ENCODE data around the gene AOC2. TPM values are rescaled to one million over a fixed set of nuclear protein-coding genes. Genes with fewer than 3 reads are reported as not detected.
"Not testable (repeated sequence)": the region's sequence is repeated elsewhere in the genome, so short reads cannot be mapped to it uniquely, and the experiment has no call there.

The AOC2 gene
- total RNA-seq, 1 donor from 2014 or later = 2.7 TPM

DNA sequence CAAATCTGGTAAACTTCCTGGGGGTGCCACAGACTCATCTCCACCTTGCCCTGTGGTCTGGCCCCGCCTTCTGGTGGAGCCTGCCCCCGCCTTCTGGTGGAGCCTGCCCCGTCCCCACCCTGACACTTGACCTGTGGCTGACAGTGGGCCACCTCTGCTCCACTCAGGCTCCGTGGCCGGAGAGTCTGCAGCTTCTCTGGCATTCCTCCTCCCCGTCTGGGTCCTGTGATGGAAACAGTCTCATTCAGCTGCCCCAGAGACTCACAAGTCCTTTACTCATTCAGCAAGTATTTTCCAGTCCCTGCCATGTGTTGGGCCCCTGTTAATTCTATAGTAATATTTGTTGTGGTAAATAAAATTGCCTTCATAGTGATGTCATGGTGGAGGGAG is 35.2 kb downstream of the AOC2 start:
- intact Hi-C loops (cut with micrococcal nuclease) = no loop called here

DNA sequence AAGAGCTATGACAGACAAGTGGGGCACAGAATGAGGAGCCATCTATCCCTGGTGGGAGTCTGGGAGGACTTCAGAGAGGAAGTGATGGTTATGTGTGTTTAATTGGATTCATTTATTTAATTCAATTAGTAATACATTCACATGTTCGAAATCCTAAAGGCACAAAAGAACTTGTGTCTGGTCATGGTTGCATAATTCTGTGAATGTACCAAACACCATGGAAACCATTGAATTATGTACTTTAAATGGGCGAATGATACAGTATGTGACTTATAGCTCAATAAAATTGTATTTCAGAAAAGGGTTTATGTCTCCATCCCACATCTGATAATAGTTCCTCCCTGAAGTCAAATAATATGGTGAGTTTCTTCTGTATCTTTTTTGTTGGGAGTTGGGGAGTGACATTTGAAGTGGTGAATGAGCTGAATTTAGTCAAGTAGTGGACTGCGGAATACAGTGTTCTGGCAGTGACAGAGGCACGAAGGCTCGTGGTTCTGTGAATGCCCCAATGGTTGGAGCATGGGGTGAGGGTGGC is 36.5 kb downstream of the AOC2 start:
- intact Hi-C loops (cut with micrococcal nuclease) = no loop called here

GRCh38 chr17:42881706-42882105 is 37.3 kb downstream of the AOC2 start:
- intact Hi-C loops (cut with micrococcal nuclease) = not testable (repeated sequence)

- intact Hi-C loops (cut with micrococcal nuclease) = no loop called here
These were observed 37.8 kb downstream of the AOC2 start for GRCh38 chr17:42882166-42882565.

DNA sequence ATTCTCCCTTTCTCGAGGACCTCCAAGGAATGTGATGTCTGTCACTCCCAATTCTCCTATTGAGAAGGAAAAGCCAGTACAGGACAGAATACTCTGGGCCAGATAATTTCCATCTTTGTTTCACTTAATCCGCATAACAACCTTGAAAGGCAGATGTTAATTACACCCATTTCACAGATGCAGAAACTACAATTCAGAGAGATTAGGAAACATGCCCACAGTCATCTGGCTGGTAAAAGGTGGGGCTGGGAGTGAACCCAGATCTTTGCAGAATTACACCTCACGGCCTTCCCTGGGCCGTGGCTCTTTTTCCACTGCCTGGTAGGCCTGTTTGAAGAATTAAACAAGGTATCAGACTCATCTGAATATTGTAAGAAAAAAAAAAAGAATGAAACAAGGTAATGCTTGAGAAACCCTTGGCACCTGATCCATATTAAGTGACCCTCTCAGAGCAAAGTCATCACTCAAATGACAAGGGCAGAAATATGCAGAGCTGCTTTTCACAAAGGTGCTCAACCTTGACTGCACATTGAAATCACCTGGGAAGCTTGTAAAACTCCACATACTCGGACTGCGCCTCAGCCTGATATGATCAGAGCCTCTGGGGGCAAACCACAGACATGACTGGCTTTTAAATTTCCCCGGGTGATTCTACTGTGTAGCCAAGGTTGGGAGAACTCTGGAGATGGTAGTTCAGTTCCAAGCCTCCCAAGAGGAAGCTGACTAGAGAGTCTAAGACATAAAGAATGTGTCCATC is 39.6 kb downstream of the AOC2 start:
- intact Hi-C loops (cut with micrococcal nuclease) = no loop called here

DNA sequence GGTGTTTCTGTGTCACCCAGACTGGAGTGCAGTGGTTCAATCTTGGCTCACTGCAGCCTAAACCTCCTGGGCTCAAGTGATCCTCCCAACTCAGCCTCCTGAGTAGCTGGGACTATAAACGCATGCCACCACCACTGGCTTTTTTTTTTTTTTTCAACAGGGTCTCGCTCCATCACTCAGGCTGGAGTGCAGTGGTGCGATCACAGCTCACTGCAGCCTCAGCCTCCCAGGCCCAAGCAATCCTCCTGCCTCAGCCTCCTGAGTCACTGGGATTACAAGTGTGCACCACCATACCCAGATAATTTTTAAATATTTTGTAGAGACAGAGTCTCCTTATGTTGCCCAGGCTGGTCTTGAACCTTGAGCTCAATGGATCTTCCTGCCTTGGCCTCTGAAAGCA is 41.4 kb downstream of the AOC2 start:
- intact Hi-C loops (cut with micrococcal nuclease) = not testable (repeated sequence)

- intact Hi-C loops (cut with micrococcal nuclease) = no loop called here
These were observed 42.1 kb downstream of the AOC2 start for GRCh38 chr17:42886283-42887176.

DNA sequence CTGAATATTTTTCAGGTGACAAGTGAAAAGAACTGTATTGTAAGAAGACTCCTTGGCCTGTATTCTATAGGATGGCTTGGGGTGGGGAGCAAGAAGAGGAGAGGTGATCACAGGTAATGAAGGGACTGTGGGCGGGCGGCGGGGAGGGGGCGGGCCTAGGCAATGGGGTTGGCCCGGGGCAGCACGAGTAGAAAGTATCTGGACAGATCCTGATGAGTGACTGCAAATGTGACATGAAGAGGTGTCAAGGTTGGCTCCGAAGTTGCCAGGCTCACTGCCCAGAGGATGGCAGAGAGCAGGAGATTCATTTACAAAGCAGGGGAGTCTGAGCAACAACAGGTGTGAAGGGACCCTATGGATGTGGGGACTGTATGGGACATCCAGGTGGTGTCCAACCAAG is 45.4 kb downstream of the AOC2 start:
- intact Hi-C loops (cut with micrococcal nuclease) = no loop called here

DNA sequence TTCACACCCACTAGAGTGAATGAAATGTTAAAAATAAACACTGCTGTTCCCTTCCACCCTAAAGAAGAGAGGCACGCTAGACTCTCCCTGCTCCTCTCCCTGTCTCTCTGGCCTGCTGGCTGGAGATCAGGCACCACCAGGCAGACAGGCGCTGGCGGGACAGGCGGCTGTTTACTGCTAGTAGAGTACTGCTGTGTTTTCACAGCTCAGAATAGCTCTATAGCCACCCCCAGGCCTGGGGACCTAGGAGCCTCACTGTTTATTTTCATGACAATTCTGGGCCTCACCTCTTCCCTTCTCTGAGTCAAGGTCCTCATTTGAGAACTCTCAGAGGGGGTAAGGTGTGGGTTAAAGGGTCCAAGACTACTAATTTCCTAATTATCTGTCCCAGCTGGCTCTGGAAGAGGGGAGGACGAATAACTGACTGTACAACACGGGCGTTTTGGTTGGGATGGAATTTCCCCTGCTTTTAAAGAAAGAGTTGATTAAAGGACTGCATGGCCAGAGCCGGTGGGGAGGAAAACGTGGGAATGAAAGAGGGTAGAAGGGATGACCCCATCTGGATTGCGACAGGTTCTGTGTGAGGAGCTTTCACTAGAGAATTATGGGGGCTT is 47.3 kb downstream of the AOC2 start:
- intact Hi-C loops (cut with micrococcal nuclease) = no loop called here

- intact Hi-C loops (cut with micrococcal nuclease) = no loop called here
These were observed 49.0 kb downstream of the AOC2 start for GRCh38 chr17:42893359-42893758.

GRCh38 chr17:42894283-42895184 is 50.2 kb downstream of the AOC2 start:
- intact Hi-C loops (cut with micrococcal nuclease) = no loop called here

GRCh38 chr17:42895185-42895555 is 50.8 kb downstream of the AOC2 start:
- intact Hi-C loops (cut with micrococcal nuclease) = no loop called here

- intact Hi-C loops (cut with micrococcal nuclease) = no loop called here
These were observed 53.9 kb downstream of the AOC2 start for GRCh38 chr17:42898147-42898811.

GRCh38 chr17:42899981-42900380 is 55.6 kb downstream of the AOC2 start:
- intact Hi-C loops (cut with micrococcal nuclease) = not testable (repeated sequence)

Other genes with a start within 250 kb of the AOC2 start
- gene RETREG3, start 235.2 kb upstream of the AOC2 start, total RNA-seq = 50.7 and 52.7 TPM in 2 replicates
- gene TUBG1, start 234.9 kb upstream of the AOC2 start, total RNA-seq = 66.8 and 67.6 TPM in 2 replicates
- gene TUBG2, start 185.3 kb upstream of the AOC2 start, total RNA-seq = 5.5 and 6.0 TPM in 2 replicates
- 0.27 and 0.36 TPM in 2 replicates for gene PLEKHH3, start 167.6 kb upstream of the AOC2 start, total RNA-seq
- 0.30 and 0.34 TPM in 2 replicates for gene CCR10, start 162.7 kb upstream of the AOC2 start, total RNA-seq
- 0.61 and 0.66 TPM in 2 replicates for gene CNTNAP1, start 162.0 kb upstream of the AOC2 start, total RNA-seq
- 42.0 and 43.7 TPM in 2 replicates for gene EZH1, start 99.5 kb upstream of the AOC2 start, total RNA-seq
- not detected in 2 replicates for gene RAMP2, start 83.4 kb upstream of the AOC2 start, total RNA-seq
- 68.9 and 69.5 TPM in 2 replicates for gene VPS25, start 71.1 kb upstream of the AOC2 start, total RNA-seq
- gene WNK4, start 64.0 kb upstream of the AOC2 start, total RNA-seq = 0.11 and 0.50 TPM in 2 replicates
- 48.9 and 51.3 TPM in 2 replicates for gene COA3, start 45.9 kb upstream of the AOC2 start, total RNA-seq
- not detected in 2 replicates for gene CNTD1, start 45.7 kb upstream of the AOC2 start, total RNA-seq
- 93.3 and 105 TPM in 2 replicates for gene BECN1, start 20.3 kb upstream of the AOC2 start, total RNA-seq
- 138 and 142 TPM in 2 replicates for gene PSME3, start 11.2 kb upstream of the AOC2 start, total RNA-seq
- gene AOC3, start 6.6 kb downstream of the AOC2 start, total RNA-seq = 0.70 and 1.1 TPM in 2 replicates
- gene G6PC1, start 56.2 kb downstream of the AOC2 start, total RNA-seq = not detected in 2 replicates
- gene AARSD1, start 119.9 kb downstream of the AOC2 start, total RNA-seq = 50.1 and 52.2 TPM in 2 replicates
- gene PTGES3L, start 135.5 kb downstream of the AOC2 start, total RNA-seq = 0.43 and 0.52 TPM in 2 replicates
- gene RUNDC1, start 136.0 kb downstream of the AOC2 start, total RNA-seq = 14.9 and 17.5 TPM in 2 replicates
- 943 and 969 TPM in 2 replicates for gene RPL27, start 153.8 kb downstream of the AOC2 start, total RNA-seq
- gene IFI35, start 162.2 kb downstream of the AOC2 start, total RNA-seq = 101 and 103 TPM in 2 replicates
- gene VAT1, start 177.8 kb downstream of the AOC2 start, total RNA-seq = 18.4 and 18.5 TPM in 2 replicates
- 0.25 TPM in 1 of 2 replicates, not detected in the other for gene RND2, start 180.7 kb downstream of the AOC2 start, total RNA-seq